SKM-1 treated with dmso at 0.1 percent for 144 hours (cell line): Measurements from ENCODE around the gene CSF1.

Source experiments
- DNase-seq: peaks from one replicate; lab custom pipeline; 2025; ENCODE audit not compliant: unreplicated experiment; lab: John Stamatoyannopoulos, UW

CSF1 gene

DNA sequence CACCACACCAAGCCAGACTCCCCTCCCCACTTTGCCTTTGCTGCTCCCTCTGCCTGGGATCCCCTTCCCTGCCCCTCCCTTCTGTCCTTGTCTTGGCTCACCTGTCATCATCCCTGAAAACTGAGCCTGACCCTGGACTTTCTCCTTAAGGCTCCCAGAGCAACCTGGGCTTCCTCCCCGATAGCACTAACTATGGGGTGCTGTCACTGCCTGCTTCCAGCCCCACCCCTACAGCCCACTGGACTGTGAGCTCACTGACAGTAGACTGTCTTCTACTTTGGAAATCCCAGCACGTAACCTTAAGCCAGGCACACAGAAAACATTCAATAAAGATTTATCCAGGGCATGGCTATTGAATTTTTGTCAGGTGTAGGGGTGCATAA is 9.5 kb upstream of the CSF1 start:
- no peak for DNase-seq

- DNase-seq, result no peak
Measured at GRCh38 chr1:109901524-109902145, 9.0 kb upstream of the CSF1 start.

DNA sequence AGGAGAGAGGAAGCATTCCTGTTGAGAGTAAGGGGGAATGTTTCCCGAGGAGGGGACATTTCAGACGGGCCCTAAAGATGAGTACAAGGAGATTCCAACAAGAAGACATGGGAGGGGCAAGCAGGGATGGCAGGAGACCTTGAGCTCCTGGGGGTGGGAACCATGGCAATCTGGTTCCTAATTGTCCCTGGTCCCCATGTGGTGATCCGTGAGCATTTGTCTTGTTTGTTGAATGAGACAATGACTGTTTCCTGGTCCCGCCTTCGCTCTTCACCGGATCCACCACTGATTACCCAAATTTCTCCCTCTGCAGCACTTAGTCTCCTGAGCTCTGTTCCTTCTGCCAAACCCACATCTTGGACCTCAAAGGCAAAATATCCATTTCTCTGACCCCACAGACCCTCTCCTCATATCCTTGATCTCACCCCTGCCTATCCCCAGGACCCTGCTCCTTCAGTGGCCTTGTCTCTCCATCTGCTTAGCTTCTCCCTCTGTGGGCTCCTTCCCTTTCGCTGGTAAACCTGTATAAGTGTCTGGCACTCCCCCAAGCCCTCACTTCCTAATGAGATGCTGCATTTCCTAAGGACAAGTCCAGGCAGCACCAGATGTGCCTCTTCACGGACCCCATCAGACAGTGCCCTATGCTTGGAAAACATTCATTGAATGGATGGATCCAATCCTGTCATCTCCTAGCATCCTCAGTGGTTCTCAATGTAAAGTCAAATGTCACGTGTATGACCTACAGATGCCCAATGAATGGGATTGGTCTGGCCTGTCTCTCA is 8.3 kb upstream of the CSF1 start:
- no peak for DNase-seq

DNA sequence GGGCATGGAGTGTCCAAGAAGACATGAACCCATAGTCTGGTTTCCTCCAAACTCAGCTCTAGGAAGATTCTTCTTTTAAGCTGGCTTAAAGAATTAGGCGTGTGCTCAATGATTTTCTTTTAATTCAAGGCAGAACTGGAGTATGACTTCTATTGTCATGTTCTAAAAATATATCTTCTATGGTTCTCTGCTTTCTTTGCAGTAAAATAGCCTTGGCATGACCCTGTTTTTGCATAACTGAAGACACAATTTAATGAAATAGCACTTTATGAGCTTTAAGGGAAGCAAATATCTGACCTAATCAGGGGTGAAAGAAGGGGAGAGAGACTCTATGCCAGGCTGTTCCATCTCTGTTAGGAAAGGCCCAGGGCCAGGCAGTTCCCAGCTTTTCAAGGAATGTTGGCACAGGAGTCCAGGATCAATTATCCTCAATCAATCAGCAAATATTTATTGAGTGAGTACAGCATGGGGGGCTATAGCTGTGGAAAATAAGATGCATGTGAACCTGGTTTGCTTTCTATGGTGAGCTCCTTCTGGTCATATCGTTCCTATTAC is 7.2 kb upstream of the CSF1 start:
- DNase-seq, result no peak

- no peak for DNase-seq
Measured at GRCh38 chr1:109904105-109904817, 6.4 kb upstream of the CSF1 start.

GRCh38 chr1:109905491-109905890 is 5.2 kb upstream of the CSF1 start:
- DNase-seq, result no peak

- DNase-seq, result peak; percentile 83
Measured at GRCh38 chr1:109906160-109906838, 4.3 kb upstream of the CSF1 start.

GRCh38 chr1:109906839-109907180 is 3.8 kb upstream of the CSF1 start:
- no peak for DNase-seq

- DNase-seq, result no peak
Measured at GRCh38 chr1:109907190-109907774, 3.4 kb upstream of the CSF1 start.

- no peak for DNase-seq
Measured at GRCh38 chr1:109908836-109909235, 1.8 kb upstream of the CSF1 start.

DNA sequence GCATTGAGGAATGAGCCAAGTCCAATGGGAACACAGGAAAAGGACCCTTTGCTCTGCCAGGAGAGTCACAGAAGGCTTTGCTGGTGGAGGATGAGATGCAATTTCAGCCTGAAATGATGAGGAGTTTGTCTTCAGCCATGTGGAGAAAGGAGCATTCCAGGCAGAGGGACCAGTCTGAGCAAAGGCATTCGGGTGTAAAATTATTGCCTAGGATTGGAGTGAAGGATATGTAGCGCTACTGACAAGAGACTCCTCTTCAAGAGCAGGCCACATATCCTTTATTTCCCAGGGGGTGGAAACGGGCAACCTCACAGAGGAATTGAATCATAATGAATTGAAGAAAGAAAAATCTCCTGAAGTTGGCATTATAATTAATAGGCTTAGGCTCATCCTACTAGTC is 1.1 kb upstream of the CSF1 start:
- DNase-seq, result no peak

DNA sequence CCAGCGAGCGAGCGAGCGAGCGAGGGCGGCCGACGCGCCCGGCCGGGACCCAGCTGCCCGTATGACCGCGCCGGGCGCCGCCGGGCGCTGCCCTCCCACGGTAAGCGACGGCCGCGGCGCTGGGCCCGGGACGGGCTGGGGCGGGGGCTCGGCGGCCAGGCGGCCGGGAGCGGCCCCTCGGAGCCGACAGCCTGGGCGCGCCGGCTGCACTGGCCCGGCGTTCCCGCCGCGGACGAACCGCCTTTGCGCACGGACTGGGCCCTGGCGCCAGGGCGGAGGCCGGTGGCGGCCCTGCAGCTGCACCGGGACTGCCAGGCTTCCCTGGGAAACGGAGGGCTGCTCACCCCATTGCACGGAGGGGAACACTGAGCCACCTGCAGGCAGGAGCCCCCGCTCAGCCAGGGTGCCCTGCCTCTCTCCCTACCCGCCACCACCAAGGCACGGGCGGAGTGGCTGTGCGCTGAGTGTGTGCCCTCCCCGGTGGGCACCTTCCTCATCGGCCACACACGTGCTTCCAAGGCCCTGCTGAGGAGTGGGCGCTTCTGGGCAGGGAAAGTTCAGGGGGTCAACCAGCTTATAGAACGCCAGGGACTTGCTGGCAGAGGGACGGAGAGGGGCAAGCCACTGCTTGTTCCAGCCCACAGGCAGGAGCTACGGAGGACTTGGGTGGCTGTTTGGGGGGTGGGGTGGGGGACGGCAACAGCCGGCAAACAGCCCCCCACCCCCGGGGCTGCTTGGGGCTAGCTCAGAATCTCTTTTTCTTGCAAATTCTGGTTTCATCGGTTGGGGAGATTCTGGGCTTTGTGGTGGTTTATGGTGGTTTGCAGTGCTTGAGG is 532 bp downstream of the CSF1 start:
- no peak for DNase-seq

- DNase-seq, result no peak
Measured at GRCh38 chr1:109912214-109912861, 1.7 kb downstream of the CSF1 start.

GRCh38 chr1:109912873-109913272 is 2.2 kb downstream of the CSF1 start:
- DNase-seq, result no peak

DNA sequence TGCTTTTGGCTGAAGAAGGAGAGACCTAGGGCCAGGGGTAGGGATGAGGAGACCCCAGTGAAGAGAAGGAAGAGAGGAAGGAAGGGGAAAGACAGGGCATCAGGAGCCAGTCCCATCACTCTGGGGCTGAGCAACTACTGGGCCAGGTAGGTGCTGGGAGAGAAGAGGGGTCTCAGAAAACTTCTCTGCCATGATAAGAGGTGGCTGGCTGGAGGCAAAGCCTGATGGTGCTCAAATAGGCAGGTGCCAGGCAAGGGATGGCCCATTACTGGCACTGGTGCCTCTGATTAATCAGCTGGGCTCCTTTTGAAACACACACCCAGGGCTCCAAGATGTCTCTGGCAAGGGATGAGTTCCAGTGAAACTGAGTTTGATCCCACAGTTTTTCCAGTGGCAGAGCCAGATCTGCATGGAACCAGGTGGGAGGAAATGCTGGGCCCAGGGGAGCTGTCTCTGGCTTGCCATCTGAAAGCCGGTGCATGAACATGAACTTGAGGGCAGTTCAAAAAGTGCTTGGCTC is 2.8 kb downstream of the CSF1 start:
- no peak for DNase-seq

DNA sequence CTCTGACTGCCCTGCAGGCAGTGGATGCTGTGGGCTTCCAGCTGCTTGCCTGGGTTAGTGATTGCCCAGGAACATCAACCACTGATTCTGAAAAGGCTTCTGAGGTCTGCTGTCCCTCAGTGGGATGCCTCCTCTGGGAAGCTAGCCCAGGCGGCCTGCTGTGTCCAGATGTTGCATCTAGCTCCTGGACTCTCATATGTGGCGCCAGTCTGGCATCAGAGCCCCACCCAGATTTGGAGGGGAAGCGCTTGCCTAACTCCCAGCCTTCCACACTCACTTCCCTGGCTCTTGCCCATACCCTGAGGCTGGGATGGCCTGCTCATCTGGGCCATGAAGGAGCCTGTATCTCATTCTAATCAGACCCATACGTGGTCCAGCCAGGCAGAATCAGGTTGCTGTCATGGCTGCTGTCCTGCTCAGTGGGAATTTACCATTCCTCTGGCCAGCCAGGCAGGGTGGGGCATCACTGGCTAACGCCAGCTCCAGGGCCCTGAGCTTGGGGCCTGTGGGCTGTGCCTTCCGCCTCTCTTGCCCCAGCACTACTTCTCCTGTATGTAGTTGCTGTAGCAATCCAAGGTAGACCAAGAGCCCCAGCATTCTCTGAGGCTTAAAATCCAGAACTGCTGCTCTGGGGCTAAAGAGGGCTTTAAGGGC is 4.1 kb downstream of the CSF1 start:
- DNase-seq, result no peak

DNA sequence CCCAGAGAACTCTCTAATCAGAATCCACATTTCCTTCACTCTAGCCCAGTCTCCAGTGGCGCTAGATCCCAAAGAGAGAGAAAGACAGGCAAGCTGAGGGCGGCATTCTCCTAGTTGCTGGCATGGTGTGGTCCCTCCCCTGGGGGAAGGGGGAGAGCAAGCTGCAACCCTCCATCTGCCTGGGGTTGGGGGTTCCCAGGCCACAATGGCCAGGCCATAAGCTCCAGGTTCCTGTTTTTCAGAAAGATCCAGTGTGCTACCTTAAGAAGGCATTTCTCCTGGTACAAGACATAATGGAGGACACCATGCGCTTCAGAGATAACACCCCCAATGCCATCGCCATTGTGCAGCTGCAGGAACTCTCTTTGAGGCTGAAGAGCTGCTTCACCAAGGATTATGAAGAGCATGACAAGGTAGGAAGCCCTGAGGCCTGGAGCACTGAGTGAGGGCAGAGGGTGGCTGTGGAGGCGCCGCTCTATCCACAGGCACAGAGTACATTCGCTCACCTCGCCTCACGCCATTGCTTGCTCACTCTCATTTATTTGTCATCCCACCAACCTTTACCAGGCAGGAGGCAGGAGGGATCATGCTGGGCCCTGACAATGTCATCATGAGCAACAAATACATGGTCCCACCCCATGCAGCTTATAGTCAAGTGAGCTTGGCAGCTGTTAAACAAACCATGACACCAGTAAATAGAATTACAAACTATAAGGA is 6.6 kb downstream of the CSF1 start:
- no peak for DNase-seq
